OCI-LY7 (cell line): ENCODE results near the gene SH2D3C. TPM values are rescaled to one million over a fixed set of nuclear protein-coding genes. Genes with fewer than 3 reads are reported as not detected.

ENCODE experiments used
- BruUV-seq: library from RNA; stranded (reverse); fragments of 400-500 nt; replicated peaks from 2 replicates; lab custom pipeline; 2021; lab: Mats Ljungman, UMichigan
- CTCF ChIA-PET: fragments of 300-600 bp; sonication (Branson Sonifier 250); formaldehyde crosslinking; loops from one replicate; lab custom pipeline; 2022; ENCODE audit warnings: antibody characterized with exemption; ENCODE audit not compliant: unreplicated experiment; lab: Charles Lee
- POLR2A ChIA-PET: fragments of 300-600 bp; sonication (Branson Sonifier 250); formaldehyde crosslinking; loops from one replicate; lab custom pipeline; 2022; ENCODE audit warnings: antibody characterized with exemption; lab: Charles Lee
- DNase-seq: peaks from one replicate; pipeline ENCODE4 v3.0.0-alpha.2; 2015; ENCODE audit warnings: low spot score
- H2AFZ ChIP-seq: fragments of 200-600 bp; sonication (generic), shearing (Covaris generic); 2 replicates; pipeline ENCODE4 v1.6.1; 2014; ENCODE audit warnings: mild to moderate bottlenecking, antibody characterized with exemption, low read length, moderate library complexity
- H3K27ac ChIP-seq: fragments of 200-600 bp; sonication (generic); 2 replicates; pipeline ENCODE4 v1.5.1; 2014; ENCODE audit warnings: mixed run types, low read depth, mild to moderate bottlenecking, moderate library complexity, low read length, inconsistent platforms; ENCODE audit not compliant: poor library complexity, severe bottlenecking
- H3K36me3 ChIP-seq: fragments of 200-600 bp; sonication (generic); 2 replicates; pipeline ENCODE4 v1.6.1; 2014; ENCODE audit warnings: mild to moderate bottlenecking, antibody characterized with exemption, low read length, moderate library complexity, mixed read lengths; ENCODE audit not compliant: insufficient read depth
- H3K4me1 ChIP-seq: fragments of 200-600 bp; sonication (generic); 2 replicates; pipeline ENCODE4 v1.5.1; 2014; ENCODE audit warnings: mild to moderate bottlenecking, low read length; ENCODE audit not compliant: insufficient read depth, poor library complexity, severe bottlenecking
- H3K4me2 ChIP-seq: fragments of 200-600 bp; sonication (generic); 2 replicates; pipeline ENCODE4 v1.6.1; 2014; ENCODE audit warnings: mild to moderate bottlenecking, low read length
- H3K4me3 ChIP-seq: fragments of 200-600 bp; sonication (generic); 2 replicates; pipeline ENCODE4 v1.5.1; 2014; ENCODE audit warnings: mild to moderate bottlenecking, low read depth, low read length; ENCODE audit not compliant: poor library complexity, severe bottlenecking
- H3K79me2 ChIP-seq: fragments of 200-600 bp; sonication (generic); 2 replicates; pipeline ENCODE4 v1.6.1; 2016; ENCODE audit warnings: low read depth, mild to moderate bottlenecking, low read length, moderate library complexity, mixed read lengths; ENCODE audit not compliant: insufficient read depth
- H3K9me2 ChIP-seq: fragments of 200-600 bp; sonication (generic); 2 replicates; pipeline ENCODE4 v1.6.1; 2016; ENCODE audit warnings: mild to moderate bottlenecking, low read length, mixed read lengths; ENCODE audit not compliant: insufficient read depth
- H3K9me3 ChIP-seq: fragments of 200-600 bp; sonication (generic); 2 replicates; pipeline ENCODE4 v1.6.1; 2014; ENCODE audit warnings: mild to moderate bottlenecking, mixed run types, low read length, mixed read lengths
- H4K20me1 ChIP-seq: fragments of 200-600 bp; sonication (generic); 2 replicates; pipeline ENCODE4 v1.6.1; 2014; ENCODE audit warnings: mild to moderate bottlenecking, antibody characterized with exemption, low read length, moderate library complexity, mixed read lengths; ENCODE audit not compliant: insufficient read depth
- EZH2phosphoT487 ChIP-seq: fragments of 200-600 bp; sonication (generic); IDR thresholded peaks from 2 replicates; pipeline ENCODE4 v1.6.1; 2018; ENCODE audit warnings: low read depth, borderline replicate concordance, mild to moderate bottlenecking, mixed run types, antibody characterized with exemption, low read length, moderate library complexity, mixed read lengths
- intact Hi-C: fragments of 100-400 bp; cut with micrococcal nuclease; formaldehyde crosslinking; loops from one replicate; pipeline ENCODE4 v1.10.0; 2022; ENCODE audit not compliant: unreplicated experiment
- total RNA-seq, 2 experiments: library from RNA; depleted of rRNA in 1 of 2; stranded (reverse); fragments of >200 nt in 1 of 2; shearing (Covaris generic) in 1 of 2; gene quantifications; 2 replicates each; pipeline ENCODE4 v1.2.3, GENCODE V29; 2014 to 2022
- TF ChIP-seq, protein P1 (sequence below): fragments of 200-600 bp; sonication (generic); conservative IDR thresholded peaks from 2 replicates; pipeline ENCODE4 v1.5.1; 2014; ENCODE audit warnings: mild to moderate bottlenecking, antibody characterized with exemption, low read length, moderate library complexity, mixed read lengths

Gene SH2D3C
- total RNA-seq, 2 experiments from 2014 or later = 40.0 to 45.7 TPM

DNA sequence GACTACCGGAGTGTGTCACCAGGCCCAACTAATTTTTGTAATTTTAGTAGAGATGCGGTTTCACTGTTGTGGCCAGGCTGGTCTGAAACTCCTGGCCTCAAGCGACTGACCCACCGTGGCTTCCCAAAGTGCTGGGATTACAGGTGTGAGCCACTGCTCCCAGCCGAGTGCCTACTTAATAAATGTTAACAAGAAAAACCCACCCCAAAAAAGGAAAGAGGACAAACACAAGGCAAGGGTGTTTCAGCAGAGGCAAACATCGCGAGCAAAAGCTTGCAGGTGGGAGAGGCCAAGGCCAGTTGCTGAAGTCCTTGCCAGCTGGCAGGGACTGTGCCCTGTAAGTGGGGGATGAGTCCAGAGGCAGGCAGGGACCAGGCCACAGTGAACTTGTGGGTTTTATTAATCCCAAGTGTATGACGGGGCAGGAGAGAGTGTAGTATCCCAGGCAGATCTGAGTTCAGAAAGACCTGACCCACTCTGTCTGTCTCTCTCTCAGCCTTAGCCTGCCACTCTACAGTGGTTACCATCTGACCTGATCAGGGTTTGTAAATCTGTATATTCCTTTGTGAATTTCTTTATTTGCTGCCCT lies 17.9 kb upstream of the SH2D3C start:
- peak overlapping the region; percentile 90 for H3K27ac ChIP-seq
- H3K9me2 ChIP-seq = no peaks in the 10 kb centered on the region
- POLR2A ChIA-PET = interaction anchor here (0.6 to 0.8 kb wide), 2 partner anchors 8 to 9 kb away, joined by 3 read pairs; no protein-coding TSS in a partner anchor
- no peak overlapping the region; the same call in 1 of the 2 replicates for H2AFZ ChIP-seq
- intact Hi-C loops = no loop called here
- CTCF ChIA-PET = interaction anchor here (0.6 kb wide), 1 partner anchor 37 kb away, joined by 3 read pairs; no protein-coding TSS in a partner anchor
- H4K20me1 ChIP-seq = 0 out of 2 replicates have a peak, but pooled peaks cover 4% of the 10 kb centered on the region
- BruUV-seq = no TSS peak
- peaks cover 61% of the 10 kb centered on the region for H3K4me1 ChIP-seq
- DNase-seq = peak; percentile 58
- TF ChIP-seq EZH2phosphoT487 = no peak
- TF ChIP-seq, protein P1, sequence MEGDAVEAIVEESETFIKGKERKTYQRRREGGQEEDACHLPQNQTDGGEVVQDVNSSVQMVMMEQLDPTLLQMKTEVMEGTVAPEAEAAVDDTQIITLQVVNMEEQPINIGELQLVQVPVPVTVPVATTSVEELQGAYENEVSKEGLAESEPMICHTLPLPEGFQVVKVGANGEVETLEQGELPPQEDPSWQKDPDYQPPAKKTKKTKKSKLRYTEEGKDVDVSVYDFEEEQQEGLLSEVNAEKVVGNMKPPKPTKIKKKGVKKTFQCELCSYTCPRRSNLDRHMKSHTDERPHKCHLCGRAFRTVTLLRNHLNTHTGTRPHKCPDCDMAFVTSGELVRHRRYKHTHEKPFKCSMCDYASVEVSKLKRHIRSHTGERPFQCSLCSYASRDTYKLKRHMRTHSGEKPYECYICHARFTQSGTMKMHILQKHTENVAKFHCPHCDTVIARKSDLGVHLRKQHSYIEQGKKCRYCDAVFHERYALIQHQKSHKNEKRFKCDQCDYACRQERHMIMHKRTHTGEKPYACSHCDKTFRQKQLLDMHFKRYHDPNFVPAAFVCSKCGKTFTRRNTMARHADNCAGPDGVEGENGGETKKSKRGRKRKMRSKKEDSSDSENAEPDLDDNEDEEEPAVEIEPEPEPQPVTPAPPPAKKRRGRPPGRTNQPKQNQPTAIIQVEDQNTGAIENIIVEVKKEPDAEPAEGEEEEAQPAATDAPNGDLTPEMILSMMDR = no peak
- no peaks in the 10 kb centered on the region; the same call in 1 of the 2 replicates for H3K79me2 ChIP-seq
- peak overlapping the region; percentile 61 for H3K4me2 ChIP-seq
- H3K36me3 ChIP-seq = peaks cover 34% of the 10 kb centered on the region
- peak overlapping the region; percentile 30 for H3K4me3 ChIP-seq
- H3K9me3 ChIP-seq = no peaks in the 10 kb centered on the region

DNA sequence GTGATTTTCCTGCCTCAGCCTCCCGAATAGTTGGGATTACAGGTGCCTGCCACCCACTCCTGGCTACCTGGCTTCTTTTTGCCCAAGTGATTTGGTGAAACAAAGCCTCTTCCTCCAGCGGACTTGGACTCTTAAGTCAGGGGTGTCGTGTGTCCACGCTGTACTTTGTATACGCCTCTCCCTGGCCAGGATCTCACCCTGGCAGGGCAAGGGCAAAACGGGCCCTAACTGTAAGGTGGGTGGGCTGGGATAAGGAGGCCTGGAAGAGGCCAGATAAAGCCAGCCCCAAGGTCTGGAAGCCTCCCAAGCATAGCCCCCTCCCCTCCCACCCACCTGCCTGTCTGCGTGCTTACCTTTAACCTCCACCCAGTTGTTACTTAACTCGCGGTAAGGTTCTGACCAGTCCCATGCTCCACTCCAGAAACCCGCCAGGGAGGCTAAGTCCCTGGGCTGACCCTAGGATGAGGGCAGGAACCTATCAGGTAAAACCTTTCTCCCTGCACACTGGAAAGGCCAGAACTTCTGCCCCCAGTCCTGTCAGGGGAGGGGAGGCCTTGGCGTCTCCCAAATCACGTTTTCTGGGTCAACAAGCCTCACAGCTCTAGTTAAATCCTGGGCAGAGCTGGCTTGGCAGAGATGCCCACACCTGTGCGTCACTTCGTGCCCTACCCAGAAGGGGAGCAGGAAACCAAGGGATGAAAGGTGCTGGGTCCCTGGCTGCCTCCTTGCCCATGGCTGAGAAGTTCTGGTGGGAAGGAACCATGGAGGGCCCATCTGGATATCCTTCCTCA lies 15.7 kb upstream of the SH2D3C start:
- POLR2A ChIA-PET = interaction anchor here (0.6 kb wide), 1 partner anchor 106 kb away, joined by 7 read pairs; no protein-coding TSS in a partner anchor
- peaks cover 10% of the 10 kb centered on the region; the same call in 1 of the 2 replicates for H4K20me1 ChIP-seq
- H3K9me2 ChIP-seq = no peaks in the 10 kb centered on the region
- H3K79me2 ChIP-seq = peaks cover 14% of the 10 kb centered on the region; the same call in 1 of the 2 replicates
- no TSS peak for BruUV-seq
- intact Hi-C loops = no loop called here
- H3K4me2 ChIP-seq = 0 out of 2 replicates have a peak overlapping the region, but pooled peaks have one; percentile 3
- TF ChIP-seq EZH2phosphoT487 = no peak
- TF ChIP-seq, protein P1 = no peak
- H3K27ac ChIP-seq = peak overlapping the region; percentile 90
- H3K9me3 ChIP-seq = no peaks in the 10 kb centered on the region
- H3K36me3 ChIP-seq = peaks cover 55% of the 10 kb centered on the region
- H2AFZ ChIP-seq = no peak overlapping the region
- CTCF ChIA-PET = no interaction called here
- DNase-seq = no peak
- no peak overlapping the region for H3K4me3 ChIP-seq
- H3K4me1 ChIP-seq = peaks cover 50% of the 10 kb centered on the region
